EL (cell line): ENCODE measurements around the gene DAPK1.

Experiments
- DNase-seq: peaks from one replicate; pipeline ENCODE4 v3.0.0-alpha.2; 2016

Gene DAPK1

DNA sequence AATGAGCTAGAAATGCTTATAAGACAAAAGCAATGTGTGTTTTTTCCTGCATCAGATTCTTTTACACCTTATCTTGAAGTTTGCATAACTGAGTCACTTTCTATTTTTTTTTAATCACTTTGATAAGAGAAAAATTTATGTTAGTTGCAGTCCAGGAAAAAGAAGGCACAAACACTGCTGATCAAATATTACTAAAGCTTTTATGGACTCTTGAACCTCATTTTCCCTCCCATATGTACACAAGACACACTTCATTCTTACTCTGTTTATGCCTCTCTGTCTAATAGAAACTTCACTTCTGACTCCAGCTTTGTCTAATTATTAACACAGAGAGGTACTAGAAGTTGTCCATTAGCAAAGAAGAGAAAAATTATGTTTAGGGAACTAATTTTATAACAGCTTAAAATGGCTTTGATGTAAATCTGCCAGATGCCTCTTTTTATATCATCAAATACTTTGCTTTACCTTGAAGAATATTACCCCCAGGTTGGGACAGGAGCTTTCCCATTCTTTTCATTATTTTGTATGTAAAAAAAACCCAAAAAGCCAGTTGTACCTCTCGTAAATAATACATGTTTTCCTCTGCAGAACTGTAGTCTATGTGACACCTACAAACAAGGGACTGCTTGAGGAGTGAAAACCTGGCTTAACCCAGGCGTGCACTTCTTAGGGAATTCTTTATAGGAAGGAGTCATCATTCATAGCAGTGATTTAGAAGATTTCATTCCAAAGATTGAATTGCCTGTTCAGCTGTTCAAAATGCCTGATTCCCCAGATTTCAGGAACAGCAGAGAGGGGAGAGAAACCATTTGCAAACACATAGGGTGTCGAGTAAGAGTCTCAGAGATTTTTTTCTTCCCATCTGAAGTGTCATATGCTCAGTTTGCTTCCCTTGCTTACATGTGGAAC, 72.6 kb downstream of the DAPK1 start:
- no peak for DNase-seq

GRCh38 chr9:87572719-87573118, 75.1 kb downstream of the DAPK1 start:
- DNase-seq = no peak

- DNase-seq = peak; percentile 59
These were observed 76.2 kb downstream of the DAPK1 start for GRCh38 chr9:87573841-87574342.

DNA sequence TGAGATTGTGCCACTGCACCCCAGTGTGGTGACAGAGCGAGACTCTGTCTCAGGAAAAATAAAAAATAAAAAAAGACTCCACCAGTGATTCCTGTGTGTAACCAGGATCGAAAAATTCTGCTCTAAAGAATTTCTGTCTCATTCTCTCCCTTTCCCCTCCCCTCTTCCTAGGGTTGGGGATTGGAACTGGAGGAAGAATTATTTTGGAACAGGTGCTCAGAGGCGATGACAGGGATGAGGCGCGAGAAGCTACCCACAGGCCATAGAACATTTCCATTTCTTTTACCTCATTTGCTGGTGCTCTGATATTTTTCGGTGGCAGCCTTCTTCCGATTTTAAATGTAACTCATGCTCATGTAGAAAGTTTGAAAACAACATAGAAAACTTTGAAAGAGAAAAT, 80.1 kb downstream of the DAPK1 start:
- DNase-seq = no peak

GRCh38 chr9:87578625-87579024, 81.0 kb downstream of the DAPK1 start:
- no peak for DNase-seq

DNA sequence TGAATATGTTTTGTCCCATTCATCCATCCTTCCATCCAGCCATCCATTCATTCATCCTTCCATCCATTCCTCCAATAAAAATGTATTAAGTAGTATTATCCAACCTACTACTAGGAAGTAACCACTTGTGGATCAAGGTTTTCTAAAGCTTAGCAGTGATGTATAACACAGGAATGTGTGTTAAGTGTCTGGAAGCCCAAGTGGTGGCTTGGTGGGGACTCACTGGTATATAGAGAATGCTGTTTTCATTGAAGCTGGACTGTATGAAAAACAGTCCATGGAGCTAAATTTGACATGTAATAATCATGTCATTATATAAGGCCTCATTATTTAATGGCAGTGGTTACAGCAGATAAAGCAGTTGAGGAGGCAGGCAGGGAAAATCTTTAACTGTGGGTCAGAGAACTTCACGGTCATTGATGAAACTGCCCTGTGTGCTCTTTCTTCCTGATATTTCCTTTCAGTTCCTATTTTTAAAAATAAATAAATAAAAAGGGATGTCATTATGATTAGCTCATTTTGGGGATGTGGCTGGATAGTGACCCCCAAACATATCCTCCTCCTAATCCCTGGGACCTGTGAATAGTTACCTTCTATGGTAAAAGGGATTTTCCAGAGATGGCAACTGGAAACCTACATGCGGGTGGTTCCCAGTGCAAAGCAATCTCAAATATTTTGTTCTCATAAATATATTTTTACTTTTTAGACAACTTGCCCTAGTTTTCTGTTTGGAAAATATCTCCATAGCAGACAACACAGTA, 82.3 kb downstream of the DAPK1 start:
- peak; percentile 46 for DNase-seq

GRCh38 chr9:87580941-87581438, 83.3 kb downstream of the DAPK1 start:
- DNase-seq = no peak

GRCh38 chr9:87581513-87581912, 83.8 kb downstream of the DAPK1 start:
- peak; percentile 36 for DNase-seq

DNA sequence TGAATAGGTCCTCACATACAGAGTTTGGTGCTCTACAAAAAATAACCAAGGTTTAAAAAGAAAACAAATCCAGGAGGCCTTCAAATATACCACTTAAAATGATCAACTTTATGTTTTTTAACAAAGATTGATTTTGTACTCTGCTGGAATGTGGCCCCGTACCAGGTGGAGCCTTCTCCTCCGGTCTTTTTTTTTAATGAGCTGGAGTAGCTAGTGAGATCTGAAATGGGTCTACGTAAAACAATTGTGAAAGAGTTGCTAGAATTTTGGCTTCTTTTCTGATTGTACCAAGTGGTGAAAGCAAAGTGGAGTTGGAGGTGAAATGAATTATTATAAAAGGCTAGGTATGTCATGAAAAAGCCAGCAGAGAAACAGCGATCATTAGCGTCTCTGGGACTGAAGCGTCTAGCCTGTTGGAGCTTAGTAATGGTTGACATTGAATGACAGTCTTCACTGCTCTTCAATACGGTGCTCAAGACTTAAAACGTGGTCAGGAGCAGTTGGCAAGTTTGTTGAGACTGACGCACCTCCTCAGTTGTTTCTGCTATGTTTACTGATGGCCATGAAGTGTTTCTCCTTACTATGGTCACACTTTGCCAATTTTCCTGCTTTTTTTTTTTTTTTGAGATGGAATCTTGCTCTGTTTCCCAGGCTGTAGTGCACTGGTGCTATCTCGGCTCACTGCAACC, 84.4 kb downstream of the DAPK1 start:
- no peak for DNase-seq

- DNase-seq = no peak
These were observed 86.7 kb downstream of the DAPK1 start for GRCh38 chr9:87584326-87584725.

DNA sequence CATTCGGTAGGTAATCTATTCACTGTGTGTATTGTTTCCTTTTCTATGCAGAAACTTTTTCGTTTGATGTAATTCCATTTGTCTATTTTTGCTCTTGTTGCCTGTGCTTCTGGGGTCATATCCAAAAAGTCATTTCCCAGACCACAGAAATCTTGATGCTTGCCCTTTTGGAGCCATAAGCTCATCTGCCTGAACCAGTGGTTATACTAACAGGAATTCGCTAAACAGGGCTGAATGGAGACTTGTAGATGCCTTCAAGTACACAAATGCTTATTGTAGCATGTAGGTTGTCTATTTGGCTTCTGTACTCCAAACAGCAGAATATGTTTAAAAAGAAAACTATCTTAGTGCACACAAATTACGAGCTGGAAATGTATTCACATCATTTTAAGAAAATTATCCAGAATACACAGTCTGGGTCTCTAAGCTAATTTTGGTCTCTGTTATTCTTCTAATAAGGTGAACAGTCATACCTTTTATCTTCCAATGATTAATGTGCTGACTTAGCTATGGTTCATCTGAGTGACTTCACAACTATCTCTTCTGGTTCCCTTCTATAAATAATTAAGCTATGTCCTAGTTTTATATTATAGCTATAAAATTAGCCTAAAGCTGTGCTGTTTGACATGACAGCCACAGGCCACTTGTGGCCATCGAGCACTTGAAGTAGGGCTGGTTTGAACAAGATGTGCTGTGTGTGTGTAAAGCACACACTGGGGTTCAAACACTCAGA, 87.6 kb downstream of the DAPK1 start:
- no peak for DNase-seq

DNA sequence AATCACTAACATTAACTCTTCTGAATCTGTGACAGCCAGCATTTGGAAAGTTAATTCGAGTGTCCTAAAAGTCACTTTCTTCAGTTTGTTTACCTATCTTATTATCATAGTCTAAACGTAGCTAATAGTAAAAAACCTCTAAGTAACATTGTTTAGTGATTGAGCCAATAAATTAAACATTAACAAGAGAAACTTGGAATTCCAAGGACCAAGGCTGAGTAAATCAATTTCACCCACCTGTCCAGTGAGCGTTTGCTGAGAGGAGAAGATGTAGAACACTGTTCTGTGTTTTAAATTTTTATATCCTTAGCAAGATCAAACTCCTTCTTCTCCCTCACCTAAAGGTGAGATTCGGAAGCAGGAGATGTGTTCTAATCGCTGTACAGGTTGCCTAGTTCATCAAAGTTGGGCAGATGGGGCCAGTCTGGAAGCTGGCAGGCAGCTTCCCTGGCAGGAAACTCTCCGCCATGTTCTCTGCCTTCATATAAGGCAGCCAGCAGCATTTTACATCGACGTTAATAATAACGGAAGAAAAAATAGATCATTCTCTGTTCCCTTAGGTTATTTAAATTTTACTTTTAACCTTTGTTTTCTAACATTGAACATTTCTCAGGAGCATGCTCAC, 89.2 kb downstream of the DAPK1 start:
- no peak for DNase-seq

DNA sequence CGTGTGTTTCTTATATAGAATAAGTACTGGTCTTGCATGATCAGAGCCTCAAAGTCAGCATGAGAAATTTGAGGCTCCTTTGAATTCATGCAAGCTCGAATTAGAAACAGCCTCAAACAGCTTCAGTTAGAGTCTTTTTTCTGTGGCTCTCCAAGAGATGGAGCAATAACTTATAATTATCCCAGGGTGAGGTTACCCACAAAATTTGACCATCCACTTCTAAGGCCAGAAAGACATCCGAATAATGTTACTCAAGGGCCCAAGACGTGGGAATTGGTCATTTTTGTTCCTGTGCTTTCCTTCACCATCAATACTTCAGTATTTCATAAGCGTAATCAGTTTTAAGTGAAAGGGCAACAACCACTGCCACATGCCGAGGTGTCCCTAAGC, 89.7 kb downstream of the DAPK1 start:
- DNase-seq = no peak

GRCh38 chr9:87587864-87588263, 90.2 kb downstream of the DAPK1 start:
- DNase-seq = no peak

GRCh38 chr9:87588339-87588738, 90.7 kb downstream of the DAPK1 start:
- no peak for DNase-seq

GRCh38 chr9:87590996-87591395, 93.3 kb downstream of the DAPK1 start:
- no peak for DNase-seq

DNA sequence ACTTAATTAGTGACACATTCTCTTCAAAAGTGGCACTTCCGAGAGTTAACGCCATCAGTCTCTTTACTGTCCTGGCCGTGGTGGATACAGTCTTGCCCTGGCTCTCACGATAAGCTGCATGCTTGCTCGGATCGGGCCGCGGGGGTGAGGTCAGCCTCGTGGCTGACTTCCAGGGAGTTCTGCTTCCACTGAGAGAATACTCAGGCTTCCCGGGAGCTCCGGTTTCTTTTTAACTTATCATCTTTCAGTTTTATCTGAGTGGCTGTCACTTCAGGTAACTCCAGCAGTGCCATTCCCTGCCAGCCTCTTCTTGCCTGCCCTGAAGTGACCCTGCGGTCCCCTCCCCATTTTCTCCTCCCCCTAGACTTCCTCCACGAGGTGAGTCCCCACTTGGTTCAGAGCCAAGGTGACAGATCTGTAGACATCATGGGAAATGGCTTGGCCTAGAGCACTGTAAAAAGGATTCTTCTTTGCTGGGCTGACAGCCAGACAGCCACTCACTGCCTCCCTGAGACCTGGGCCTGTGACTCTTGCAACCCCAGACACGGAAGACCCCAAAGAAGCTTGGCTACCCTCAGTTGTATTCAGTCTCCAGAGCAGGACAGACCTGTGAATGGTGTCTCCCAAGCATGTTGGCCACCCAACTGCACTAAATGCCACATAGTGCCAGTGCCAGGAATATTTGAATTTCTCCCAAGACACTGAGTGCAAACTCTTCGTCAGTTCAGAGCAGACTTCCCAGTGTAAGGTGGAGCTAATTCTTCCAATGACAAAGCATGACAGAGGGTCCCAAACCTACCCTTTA, 95.1 kb downstream of the DAPK1 start:
- peak; percentile 84 for DNase-seq

DNA sequence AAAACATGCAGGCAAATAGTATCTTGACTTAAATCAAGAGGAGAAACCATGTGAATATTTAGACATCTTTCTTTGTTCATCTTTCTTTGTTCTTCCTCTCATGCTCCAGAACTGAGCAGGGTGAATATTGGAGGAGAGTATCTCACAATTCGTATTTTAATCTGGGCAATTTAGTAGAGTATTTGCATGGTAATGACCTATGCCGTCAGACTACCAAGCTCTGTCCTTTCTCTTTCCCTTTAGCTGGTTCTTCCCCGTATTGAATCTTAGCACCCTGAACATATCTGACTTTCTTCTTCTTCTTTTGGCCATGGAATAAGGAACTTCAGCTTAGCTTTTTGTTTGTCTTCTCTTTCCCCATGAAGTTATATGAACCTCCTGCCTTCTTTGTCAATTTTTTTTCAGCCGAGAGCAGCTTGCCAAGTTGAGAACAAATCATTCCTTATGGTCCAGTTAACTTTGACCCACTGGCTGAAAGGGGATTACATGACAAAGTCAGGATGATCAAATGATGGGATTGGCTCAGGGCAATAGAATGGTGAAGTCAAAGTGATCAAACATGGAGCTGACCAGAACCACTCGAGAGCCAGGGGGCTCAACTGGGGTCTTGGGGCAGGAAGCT, 95.8 kb downstream of the DAPK1 start:
- no peak for DNase-seq

DNA sequence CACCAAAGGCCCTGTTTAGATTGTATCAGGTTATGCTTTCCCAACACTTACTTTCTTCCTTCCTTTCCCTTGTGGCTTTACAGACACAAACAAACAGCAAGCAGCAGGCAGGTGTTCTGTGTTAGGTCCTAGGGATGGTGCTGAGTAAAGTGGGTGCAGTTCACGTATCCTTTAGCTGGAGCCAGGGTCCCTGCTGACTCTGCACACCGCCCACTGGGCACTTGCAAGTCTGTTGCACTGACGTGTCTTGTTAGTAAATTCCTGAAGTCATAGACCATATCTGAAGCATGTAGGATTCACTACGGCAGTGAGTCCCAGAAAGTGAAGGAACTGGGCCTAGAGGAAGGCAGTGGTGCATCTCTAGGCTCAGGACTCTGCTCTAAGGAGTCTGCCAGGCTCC, 96.5 kb downstream of the DAPK1 start:
- DNase-seq = peak; percentile 77

GRCh38 chr9:87594662-87595061, 97.0 kb downstream of the DAPK1 start:
- DNase-seq = no peak

DNA sequence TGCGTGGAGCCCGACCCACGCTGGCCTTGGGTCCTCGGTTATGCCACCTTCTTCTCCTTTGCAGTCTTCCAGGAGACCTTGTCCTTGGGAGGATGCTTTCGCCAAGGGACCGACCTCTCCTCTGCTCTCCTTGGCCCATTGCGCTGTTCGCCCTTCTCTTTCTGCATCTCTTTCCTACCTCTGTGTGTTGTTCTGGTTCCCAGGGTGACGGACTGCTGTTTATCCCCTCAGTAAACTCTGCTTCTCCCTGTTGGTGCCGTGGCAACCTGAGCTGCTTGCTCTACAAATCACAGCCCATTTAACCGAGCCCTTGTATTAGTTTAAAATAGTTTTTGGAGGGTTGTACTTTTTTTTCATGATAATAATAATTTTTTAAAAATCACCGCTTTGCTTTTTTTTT, 97.9 kb downstream of the DAPK1 start:
- DNase-seq = no peak
